IgD-negative memory B cell (primary cell): Measurements from ENCODE around the gene SLC25A1. TPM values are rescaled to one million over a fixed set of nuclear protein-coding genes. Genes with fewer than 3 reads are reported as not detected.

Experiments
- H3K27ac Mint-ChIP-seq, 3 donors: one replicate each; pipeline ENCODE4 v1.8.0; 2020 to 2022; ENCODE audit warnings: mild to moderate bottlenecking in 3 of 3, mixed read lengths in 3 of 3, moderate library complexity in 1 of 3
- H3K27me3 Mint-ChIP-seq: one replicate; pipeline ENCODE4 v1.8.0; 2021; ENCODE audit warnings: mixed read lengths
- H3K36me3 Mint-ChIP-seq: one replicate; pipeline ENCODE4 v1.8.0; 2020; ENCODE audit warnings: mild to moderate bottlenecking, mixed read lengths
- H3K4me1 Mint-ChIP-seq, 3 donors: one replicate each; pipeline ENCODE4 v1.8.0; 2020 to 2022; ENCODE audit warnings: mixed read lengths in 3 of 3, mild to moderate bottlenecking in 1 of 3
- H3K4me3 Mint-ChIP-seq, 4 donors: one replicate each; pipeline ENCODE4 v1.8.0; 2020 to 2022; ENCODE audit warnings: mild to moderate bottlenecking in 4 of 4, mixed read lengths in 4 of 4, moderate library complexity in 3 of 4
- H3K9me3 Mint-ChIP-seq, 3 donors: one replicate each; pipeline ENCODE4 v1.8.0; 2020 to 2021; ENCODE audit warnings: mixed read lengths in 3 of 3, mild to moderate bottlenecking in 1 of 3
- polyA plus RNA-seq: library from polyadenylated mRNA; unstranded; fragments of 300-500 nt; fragmentation: Illumina TruSeq; gene quantifications from one replicate; pipeline ENCODE4 v1.2.3, GENCODE V29; 2021

Gene SLC25A1
- polyA plus RNA-seq, 1 donor from 2014 or later, result 113 TPM

GRCh38 chr22:19134176-19134831 is 44.2 kb downstream of the SLC25A1 start:
- no peak overlapping the region for H3K4me3 Mint-ChIP-seq
- no peak overlapping the region for H3K27ac Mint-ChIP-seq
- H3K27me3 Mint-ChIP-seq, result no peaks in the 10 kb centered on the region
- H3K36me3 Mint-ChIP-seq, result peaks cover 5% of the 10 kb centered on the region
- H3K9me3 Mint-ChIP-seq, result no peaks in the 10 kb centered on the region
- H3K4me1 Mint-ChIP-seq, result peaks cover 0 to 6% (median 0%) of the 10 kb centered on the region in 3 donors

- Mint-ChIP-seq H3K4me1 (peaks cover 0 to 6% (median 0%) of the 10 kb centered on the region in 3 donors), H3K27me3 (no peaks in the 10 kb centered on the region), H3K27ac (no peak overlapping the region), H3K36me3 (peaks cover 5% of the 10 kb centered on the region), H3K4me3 (no peak overlapping the region), H3K9me3 (no peaks in the 10 kb centered on the region)
Observed at GRCh38 chr22:19133561-19133960, 45.0 kb downstream of the SLC25A1 start.

- Mint-ChIP-seq H3K36me3 (peaks cover 5% of the 10 kb centered on the region), H3K4me3 (no peak overlapping the region), H3K27ac (no peak overlapping the region), H3K4me1 (peaks cover 0 to 6% (median 0%) of the 10 kb centered on the region in 3 donors), H3K9me3 (no peaks in the 10 kb centered on the region), H3K27me3 (no peaks in the 10 kb centered on the region)
Observed at GRCh38 chr22:19132693-19133400, 45.7 kb downstream of the SLC25A1 start.

GRCh38 chr22:19132153-19132552 is 46.4 kb downstream of the SLC25A1 start:
- Mint-ChIP-seq H3K36me3 (peaks cover 5% of the 10 kb centered on the region), H3K4me3 (no peak overlapping the region), H3K27ac (peak overlapping the region in 1 of 3 donors; percentile 18), H3K4me1 (peaks cover 0 to 6% (median 0%) of the 10 kb centered on the region in 3 donors), H3K27me3 (no peaks in the 10 kb centered on the region), H3K9me3 (no peaks in the 10 kb centered on the region)

GRCh38 chr22:19131685-19132015 is 46.9 kb downstream of the SLC25A1 start:
- peak overlapping the region in 1 of 3 donors; percentile 18 for H3K27ac Mint-ChIP-seq
- H3K9me3 Mint-ChIP-seq, result no peaks in the 10 kb centered on the region
- peaks cover 5% of the 10 kb centered on the region for H3K36me3 Mint-ChIP-seq
- H3K27me3 Mint-ChIP-seq, result no peaks in the 10 kb centered on the region
- H3K4me1 Mint-ChIP-seq, result peaks cover 0 to 6% (median 0%) of the 10 kb centered on the region in 3 donors
- no peak overlapping the region for H3K4me3 Mint-ChIP-seq

GRCh38 chr22:19130959-19131684 is 47.4 kb downstream of the SLC25A1 start, which contains the start of gene TSSK2:
Gene TSSK2 (plus strand): TSS chr22:19131308. CDS start chr22:19131400, 92 bp downstream.
- peaks cover 5% of the 10 kb centered on the region for H3K36me3 Mint-ChIP-seq
- peaks cover 0 to 3% (median 0%) of the 10 kb centered on the region in 3 donors for H3K4me1 Mint-ChIP-seq
- no peak within 1 kb of the TSS for H3K4me3 Mint-ChIP-seq
- no peaks in the 10 kb centered on the region for H3K27me3 Mint-ChIP-seq
- peak within 1 kb of the TSS in 1 of 3 donors; percentile 18 for H3K27ac Mint-ChIP-seq
- H3K9me3 Mint-ChIP-seq, result no peaks in the 10 kb centered on the region

GRCh38 chr22:19129871-19130270 is 48.7 kb downstream of the SLC25A1 start:
- Mint-ChIP-seq H3K27me3 (no peaks in the 10 kb centered on the region), H3K4me1 (no peaks in the 10 kb centered on the region), H3K4me3 (peak overlapping the region in 1 of 4 donors; percentile 18), H3K9me3 (no peaks in the 10 kb centered on the region), H3K27ac (no peak overlapping the region), H3K36me3 (no peaks in the 10 kb centered on the region)

- no peaks in the 10 kb centered on the region for H3K27me3 Mint-ChIP-seq
- H3K4me3 Mint-ChIP-seq, result peak overlapping the region in 1 of 4 donors; percentile 18
- H3K9me3 Mint-ChIP-seq, result no peaks in the 10 kb centered on the region
- no peaks in the 10 kb centered on the region for H3K4me1 Mint-ChIP-seq
- H3K36me3 Mint-ChIP-seq, result no peaks in the 10 kb centered on the region
- H3K27ac Mint-ChIP-seq, result no peak overlapping the region
Observed at GRCh38 chr22:19128946-19129727, 49.4 kb downstream of the SLC25A1 start.

GRCh38 chr22:19128009-19128401 is 50.5 kb downstream of the SLC25A1 start:
- H3K27ac Mint-ChIP-seq, result no peak overlapping the region
- H3K4me1 Mint-ChIP-seq, result peaks cover 0 to 2% (median 0%) of the 10 kb centered on the region in 3 donors
- H3K27me3 Mint-ChIP-seq, result no peaks in the 10 kb centered on the region
- no peaks in the 10 kb centered on the region for H3K36me3 Mint-ChIP-seq
- H3K9me3 Mint-ChIP-seq, result no peaks in the 10 kb centered on the region
- H3K4me3 Mint-ChIP-seq, result peak overlapping the region in 1 of 4 donors; percentile 20

- H3K36me3 Mint-ChIP-seq, result no peaks in the 10 kb centered on the region
- peak overlapping the region in 1 of 4 donors; percentile 20 for H3K4me3 Mint-ChIP-seq
- peaks cover 0 to 5% (median 4%) of the 10 kb centered on the region in 3 donors for H3K4me1 Mint-ChIP-seq
- no peak overlapping the region for H3K27ac Mint-ChIP-seq
- H3K9me3 Mint-ChIP-seq, result no peaks in the 10 kb centered on the region
- no peaks in the 10 kb centered on the region for H3K27me3 Mint-ChIP-seq
Observed at GRCh38 chr22:19127329-19128008, 51.1 kb downstream of the SLC25A1 start.

GRCh38 chr22:19126309-19127273 is 51.9 kb downstream of the SLC25A1 start:
- H3K4me3 Mint-ChIP-seq, result no peak overlapping the region

More at GRCh38 chr22:19126309-19127273, 51.9 kb downstream of the SLC25A1 start:
- peaks cover under 1 to 5% (median 5%) of the 10 kb centered on the region in 3 donors for H3K4me1 Mint-ChIP-seq
- no peaks in the 10 kb centered on the region for H3K9me3 Mint-ChIP-seq
- H3K27ac Mint-ChIP-seq, result no peak overlapping the region
- no peaks in the 10 kb centered on the region for H3K27me3 Mint-ChIP-seq
- H3K36me3 Mint-ChIP-seq, result no peaks in the 10 kb centered on the region
